ENCODE measurements around the gene NPPB.

- TF ChIP-seq POLR2A (IDR thresholded peaks at IDR 0.05), result no peak
- no peak for TF ChIP-seq CTCF (IDR thresholded peaks at IDR 0.05 in 4 of 5, conservative IDR thresholded peaks at IDR 0.05 in 1 of 5)
Observed at GRCh38 chr1:11891433-11892186, 32.9 kb upstream of the NPPB start.
